Transverse colon (tissue), 3 donors: ENCODE results near the gene TRA2B.

Experiments used
- POLR2A ChIP-seq: fragments of 450-650 bp; IDR thresholded peaks from one replicate; pipeline ENCODE4 v1.6.1; 2016; ENCODE audit warnings: antibody characterized with exemption, mild to moderate bottlenecking, moderate library complexity
- TF ChIP-seq, protein P1 (sequence below), 5 experiments: fragments of 200-600 bp in 3 of 5; fragments of 450-650 bp in 2 of 5; sonication (generic) in 3 of 5; IDR thresholded peaks; 1 replicate in 2 of 5; 2 replicates in 3 of 5; pipeline ENCODE4 v1.5.1; 2016 to 2017; ENCODE audit warnings: antibody characterized with exemption in 5 of 5, inconsistent platforms in 3 of 5, mild to moderate bottlenecking in 2 of 5, moderate library complexity in 1 of 5

DNA sequence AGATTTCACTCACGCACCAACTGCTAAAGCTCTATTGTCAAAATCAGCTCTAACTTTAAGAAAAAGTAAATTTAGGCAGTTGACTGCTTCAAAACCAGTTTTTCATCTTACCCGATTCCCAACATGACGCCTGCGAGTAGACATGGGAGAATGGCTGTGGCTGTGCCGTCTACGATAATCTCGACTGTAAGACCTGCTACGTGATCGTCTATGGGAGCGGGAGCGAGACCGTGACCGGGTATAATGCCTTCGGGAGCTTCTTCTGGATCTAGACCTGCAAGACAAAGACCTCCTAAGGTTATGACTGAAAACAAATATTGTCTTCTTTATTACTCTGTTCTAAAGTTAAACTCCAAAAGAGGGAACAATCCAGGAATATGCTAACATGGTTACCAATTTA is 12.5 kb downstream of the TRA2B start:
- no peak for TF ChIP-seq POLR2A
- TF ChIP-seq, protein P1, sequence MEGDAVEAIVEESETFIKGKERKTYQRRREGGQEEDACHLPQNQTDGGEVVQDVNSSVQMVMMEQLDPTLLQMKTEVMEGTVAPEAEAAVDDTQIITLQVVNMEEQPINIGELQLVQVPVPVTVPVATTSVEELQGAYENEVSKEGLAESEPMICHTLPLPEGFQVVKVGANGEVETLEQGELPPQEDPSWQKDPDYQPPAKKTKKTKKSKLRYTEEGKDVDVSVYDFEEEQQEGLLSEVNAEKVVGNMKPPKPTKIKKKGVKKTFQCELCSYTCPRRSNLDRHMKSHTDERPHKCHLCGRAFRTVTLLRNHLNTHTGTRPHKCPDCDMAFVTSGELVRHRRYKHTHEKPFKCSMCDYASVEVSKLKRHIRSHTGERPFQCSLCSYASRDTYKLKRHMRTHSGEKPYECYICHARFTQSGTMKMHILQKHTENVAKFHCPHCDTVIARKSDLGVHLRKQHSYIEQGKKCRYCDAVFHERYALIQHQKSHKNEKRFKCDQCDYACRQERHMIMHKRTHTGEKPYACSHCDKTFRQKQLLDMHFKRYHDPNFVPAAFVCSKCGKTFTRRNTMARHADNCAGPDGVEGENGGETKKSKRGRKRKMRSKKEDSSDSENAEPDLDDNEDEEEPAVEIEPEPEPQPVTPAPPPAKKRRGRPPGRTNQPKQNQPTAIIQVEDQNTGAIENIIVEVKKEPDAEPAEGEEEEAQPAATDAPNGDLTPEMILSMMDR (IDR thresholded peaks at IDR 0.05), result no peak
